ENCODE measurements around the gene CHST12.
"Not testable (repeated sequence)": the region's sequence is repeated elsewhere in the genome, so short reads cannot be mapped to it uniquely, and the experiment has no call there.

Gene CHST12

DNA sequence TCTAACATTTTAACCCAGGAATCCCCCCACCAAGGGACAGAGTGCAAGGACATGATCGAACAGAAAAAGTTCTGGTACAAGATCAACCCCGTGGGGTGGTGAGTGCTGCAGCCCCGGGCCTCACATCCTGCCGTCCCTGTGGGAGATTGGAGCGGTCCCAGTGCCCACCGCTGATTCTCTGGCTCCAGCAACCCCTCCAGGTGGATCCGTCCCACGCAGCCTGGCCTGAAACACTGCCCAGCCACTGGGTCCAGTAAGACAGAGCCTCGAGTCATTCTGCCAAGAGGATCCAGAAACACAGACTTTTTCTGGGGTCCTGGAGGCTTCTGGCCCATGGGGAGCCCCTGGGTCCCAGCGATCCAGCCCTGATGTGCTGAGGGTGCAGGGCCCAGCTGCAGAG, 43.3 kb downstream of the CHST12 start:
- Histone ChIP-seq H3K36me3 (ENCODE audit: control insufficient read depth in 4 of 4, insufficient read depth in 4 of 4, low read length in 3 of 4) (peaks cover 0 to 41% (median 24%) of the 10 kb centered on the region in 4 experiments), H3K27ac (ENCODE audit: insufficient read depth in 1 of 2, low read depth in 1 of 2, low read length in 2 of 2, poor library complexity in 1 of 2, severe bottlenecking in 2 of 2) (no peak overlapping the region), H3K4me3 (ENCODE audit: control insufficient read depth in 1 of 7, extremely low read depth in 1 of 7, insufficient read depth in 4 of 7, low read depth in 2 of 7, low read length in 6 of 7) (no peak overlapping the region), H3K9me3 (ENCODE audit: control extremely low read depth in 1 of 5, control insufficient read depth in 4 of 5, insufficient read depth in 2 of 5, low read depth in 1 of 5, low read length in 4 of 5) (no peaks in the 10 kb centered on the region), H3K4me1 (ENCODE audit: control extremely low read depth in 1 of 4, control insufficient read depth in 4 of 4, insufficient read depth in 4 of 4, low read length in 3 of 4) (peaks cover 0 to 10% (median 7%) of the 10 kb centered on the region in 4 experiments), H3K27me3 (replicated peaks in 2 of 5; ENCODE audit: control insufficient read depth in 4 of 5, insufficient read depth in 5 of 5, low read length in 4 of 5) (no peaks in the 10 kb centered on the region)
- WGBS (ENCODE audit: insufficient coverage): 87% methylated on average over 10 of the region's 10 CpGs
- DNase-seq: no peak
- ChIA-PET CTCF (interaction anchor here (1.5 to 10.8 kb wide), 2 partner anchors 22 to 40 kb away, joined by 4 to 219 read pairs; no protein-coding TSS in a partner anchor), POLR2A (no interaction called here)

DNA sequence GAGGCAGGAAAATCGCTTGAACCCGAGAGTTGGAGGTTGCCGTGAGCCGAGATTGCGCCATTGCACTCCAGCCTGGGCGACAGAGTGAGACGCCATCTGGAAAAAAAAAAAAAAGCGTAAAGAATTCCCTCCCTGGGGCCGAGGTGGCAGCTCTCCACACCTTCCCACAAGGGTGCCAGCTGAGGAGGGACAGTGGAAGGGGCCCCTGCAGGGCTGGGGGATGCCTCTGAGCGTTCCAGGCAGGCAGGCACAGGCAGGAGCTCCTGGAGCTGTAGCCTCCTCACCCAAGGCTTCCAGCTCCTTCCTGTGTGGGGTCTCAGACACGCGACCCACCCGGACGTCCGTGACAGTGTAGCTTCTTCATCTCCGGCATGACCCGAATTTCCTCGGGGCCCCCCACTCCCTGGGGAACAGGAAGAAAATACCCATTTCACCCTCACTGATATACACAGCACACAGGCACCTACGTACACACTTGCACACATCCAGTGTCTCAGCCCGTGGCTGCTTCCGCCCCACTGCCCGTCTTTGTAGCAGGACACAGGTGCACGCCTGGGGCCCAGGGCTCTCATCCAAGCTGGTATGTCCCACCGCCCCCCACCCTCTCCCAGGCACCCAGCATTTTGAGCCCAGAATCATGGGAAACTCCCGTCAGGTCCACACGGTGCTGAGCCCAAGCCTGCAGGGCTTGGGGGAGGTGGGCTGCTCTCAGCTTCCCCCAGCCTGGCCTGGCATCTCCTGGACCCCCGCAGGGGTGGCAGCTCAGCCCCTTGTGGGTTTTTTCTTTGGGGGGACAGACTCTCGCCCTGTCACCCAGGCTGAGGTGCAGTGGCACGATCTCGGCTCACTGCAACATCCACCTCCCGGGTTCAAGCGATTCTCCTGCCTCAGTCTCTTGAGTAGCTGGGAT, 47.0 kb downstream of the CHST12 start:
- no peak for DNase-seq
- CTCF ChIA-PET: interaction anchor here (0.6 to 10.8 kb wide), 33 partner anchors 10 to 415 kb away, joined by 3 to 219 read pairs (median 4); no protein-coding TSS in a partner anchor
- H3K27ac ChIP-seq (ENCODE audit: insufficient read depth in 1 of 2, low read depth in 1 of 2, low read length in 2 of 2, poor library complexity in 1 of 2, severe bottlenecking in 2 of 2): no peak overlapping the region
- peaks cover 0 to 15% (median 12%) of the 10 kb centered on the region in 4 experiments for H3K4me1 ChIP-seq (ENCODE audit: control extremely low read depth in 1 of 4, control insufficient read depth in 4 of 4, insufficient read depth in 4 of 4, low read length in 3 of 4)
- H3K9me3 ChIP-seq (ENCODE audit: control extremely low read depth in 1 of 5, control insufficient read depth in 4 of 5, insufficient read depth in 2 of 5, low read depth in 1 of 5, low read length in 4 of 5): no peaks in the 10 kb centered on the region
- H3K36me3 ChIP-seq (ENCODE audit: control insufficient read depth in 4 of 4, insufficient read depth in 4 of 4, low read length in 3 of 4): peaks cover 0 to 22% (median 13%) of the 10 kb centered on the region in 4 experiments
- H3K27me3 ChIP-seq (replicated peaks in 2 of 5; ENCODE audit: control insufficient read depth in 4 of 5, insufficient read depth in 5 of 5, low read length in 4 of 5): no peaks in the 10 kb centered on the region
- H3K4me3 ChIP-seq (ENCODE audit: control insufficient read depth in 1 of 7, extremely low read depth in 1 of 7, insufficient read depth in 4 of 7, low read depth in 2 of 7, low read length in 6 of 7): no peak overlapping the region
- 94% methylated on average over 26 of the region's 32 CpGs for WGBS (ENCODE audit: insufficient coverage)
- POLR2A ChIA-PET: no interaction called here

GRCh38 chr7:2451171-2452073, 48.0 kb downstream of the CHST12 start:
- WGBS (ENCODE audit: insufficient coverage): 7% methylated on average over 32 of the region's 34 CpGs
- CTCF ChIA-PET: interaction anchor here (0.6 to 10.8 kb wide), 40 partner anchors 9 to 414 kb away, joined by 3 to 219 read pairs (median 4); no protein-coding TSS in a partner anchor
- POLR2A ChIA-PET: interaction anchor here (1.0 kb wide), 1 partner anchor 17 kb away, joined by 4 read pairs; no protein-coding TSS in a partner anchor
- Histone ChIP-seq H3K36me3 (ENCODE audit: control insufficient read depth in 4 of 4, insufficient read depth in 4 of 4, low read length in 3 of 4) (peaks cover 0 to 14% (median 6%) of the 10 kb centered on the region in 4 experiments), H3K27me3 (replicated peaks in 2 of 5; ENCODE audit: control insufficient read depth in 4 of 5, insufficient read depth in 5 of 5, low read length in 4 of 5) (no peaks in the 10 kb centered on the region), H3K4me3 (ENCODE audit: control insufficient read depth in 1 of 7, extremely low read depth in 1 of 7, insufficient read depth in 4 of 7, low read depth in 2 of 7, low read length in 6 of 7) (peak overlapping the region in 6 of 7 experiments; percentile 44 to 77 (median 60)), H3K9me3 (ENCODE audit: control extremely low read depth in 1 of 5, control insufficient read depth in 4 of 5, insufficient read depth in 2 of 5, low read depth in 1 of 5, low read length in 4 of 5) (no peaks in the 10 kb centered on the region), H3K27ac (ENCODE audit: insufficient read depth in 1 of 2, low read depth in 1 of 2, low read length in 2 of 2, poor library complexity in 1 of 2, severe bottlenecking in 2 of 2) (peak overlapping the region in 1 of 2 experiments; percentile 14), H3K4me1 (ENCODE audit: control extremely low read depth in 1 of 4, control insufficient read depth in 4 of 4, insufficient read depth in 4 of 4, low read length in 3 of 4) (peaks cover 0 to 15% (median 12%) of the 10 kb centered on the region in 4 experiments)
- peak; percentile 67 to 79 (median 77) for DNase-seq

GRCh38 chr7:2452074-2452507, 48.7 kb downstream of the CHST12 start:
- Histone ChIP-seq H3K27ac (ENCODE audit: insufficient read depth in 1 of 2, low read depth in 1 of 2, low read length in 2 of 2, poor library complexity in 1 of 2, severe bottlenecking in 2 of 2) (peak overlapping the region in 1 of 2 experiments; percentile 14), H3K4me3 (ENCODE audit: control insufficient read depth in 1 of 7, extremely low read depth in 1 of 7, insufficient read depth in 4 of 7, low read depth in 2 of 7, low read length in 6 of 7) (peak overlapping the region in 6 of 7 experiments; percentile 44 to 77 (median 60)), H3K27me3 (replicated peaks in 2 of 5; ENCODE audit: control insufficient read depth in 4 of 5, insufficient read depth in 5 of 5, low read length in 4 of 5) (no peaks in the 10 kb centered on the region), H3K4me1 (ENCODE audit: control extremely low read depth in 1 of 4, control insufficient read depth in 4 of 4, insufficient read depth in 4 of 4, low read length in 3 of 4) (peaks cover 0 to 15% (median 12%) of the 10 kb centered on the region in 4 experiments), H3K36me3 (ENCODE audit: control insufficient read depth in 4 of 4, insufficient read depth in 4 of 4, low read length in 3 of 4) (peaks cover 0 to 7% (median under 1%) of the 10 kb centered on the region in 4 experiments), H3K9me3 (ENCODE audit: control extremely low read depth in 1 of 5, control insufficient read depth in 4 of 5, insufficient read depth in 2 of 5, low read depth in 1 of 5, low read length in 4 of 5) (no peaks in the 10 kb centered on the region)
- ChIA-PET CTCF (interaction anchor here (0.7 to 10.8 kb wide), 25 partner anchors 8 to 258 kb away, joined by 3 to 219 read pairs (median 4); no protein-coding TSS in a partner anchor), POLR2A (interaction anchor here (0.6 to 1.0 kb wide), 2 partner anchors 17 to 98 kb away, joined by 3 to 4 read pairs; no protein-coding TSS in a partner anchor)
- WGBS (ENCODE audit: insufficient coverage): 0% methylated on average over 11 of the region's 16 CpGs
- DNase-seq: peak; percentile 40 to 80 (median 73)

- H3K9me3 ChIP-seq (ENCODE audit: control extremely low read depth in 1 of 5, control insufficient read depth in 4 of 5, insufficient read depth in 2 of 5, low read depth in 1 of 5, low read length in 4 of 5): no peaks in the 10 kb centered on the region
- peaks cover 0 to 15% (median 12%) of the 10 kb centered on the region in 4 experiments for H3K4me1 ChIP-seq (ENCODE audit: control extremely low read depth in 1 of 4, control insufficient read depth in 4 of 4, insufficient read depth in 4 of 4, low read length in 3 of 4)
- 83% methylated on average over 2 of the region's 8 CpGs for WGBS (ENCODE audit: insufficient coverage)
- ChIA-PET POLR2A (interaction anchor here (0.6 to 1.0 kb wide), 2 partner anchors 16 to 99 kb away, joined by 3 to 4 read pairs; no protein-coding TSS in a partner anchor), CTCF (interaction anchor here (0.7 to 10.8 kb wide), 15 partner anchors 12 to 184 kb away, joined by 3 to 219 read pairs (median 4); no protein-coding TSS in a partner anchor)
- no peak overlapping the region for H3K4me3 ChIP-seq (ENCODE audit: control insufficient read depth in 1 of 7, extremely low read depth in 1 of 7, insufficient read depth in 4 of 7, low read depth in 2 of 7, low read length in 6 of 7)
- H3K27ac ChIP-seq (ENCODE audit: insufficient read depth in 1 of 2, low read depth in 1 of 2, low read length in 2 of 2, poor library complexity in 1 of 2, severe bottlenecking in 2 of 2): no peak overlapping the region
- no peak for DNase-seq
- H3K27me3 ChIP-seq (replicated peaks in 2 of 5; ENCODE audit: control insufficient read depth in 4 of 5, insufficient read depth in 5 of 5, low read length in 4 of 5): no peaks in the 10 kb centered on the region
- H3K36me3 ChIP-seq (ENCODE audit: control insufficient read depth in 4 of 4, insufficient read depth in 4 of 4, low read length in 3 of 4): peaks cover 0 to 5% (median 0%) of the 10 kb centered on the region in 4 experiments
These were observed 49.3 kb downstream of the CHST12 start for GRCh38 chr7:2452643-2453270.

GRCh38 chr7:2453849-2454248, 50.4 kb downstream of the CHST12 start:
- DNase-seq; H3K36me3 ChIP-seq (ENCODE audit: control insufficient read depth in 4 of 4, insufficient read depth in 4 of 4, low read length in 3 of 4); H3K27ac ChIP-seq (ENCODE audit: insufficient read depth in 1 of 2, low read depth in 1 of 2, low read length in 2 of 2, poor library complexity in 1 of 2, severe bottlenecking in 2 of 2); H3K27me3 ChIP-seq (replicated peaks in 2 of 5; ENCODE audit: control insufficient read depth in 4 of 5, insufficient read depth in 5 of 5, low read length in 4 of 5); H3K9me3 ChIP-seq (ENCODE audit: control extremely low read depth in 1 of 5, control insufficient read depth in 4 of 5, insufficient read depth in 2 of 5, low read depth in 1 of 5, low read length in 4 of 5); POLR2A ChIA-PET; H3K4me3 ChIP-seq (ENCODE audit: control insufficient read depth in 1 of 7, extremely low read depth in 1 of 7, insufficient read depth in 4 of 7, low read depth in 2 of 7, low read length in 6 of 7): not testable (repeated sequence)
- 100% methylated on average over 1 of the region's 3 CpGs for WGBS (ENCODE audit: insufficient coverage)
- CTCF ChIA-PET: interaction anchor here (0.8 to 10.8 kb wide), 5 partner anchors 14 to 190 kb away, joined by 3 to 219 read pairs (median 5); no protein-coding TSS in a partner anchor
- peaks cover 0 to 15% (median 13%) of the 10 kb centered on the region in 4 experiments for H3K4me1 ChIP-seq (ENCODE audit: control extremely low read depth in 1 of 4, control insufficient read depth in 4 of 4, insufficient read depth in 4 of 4, low read length in 3 of 4)

All from common myeloid progenitor, CD34-positive (primary cell).